Left lung (tissue), 10 donors: ENCODE data around the gene TOX2. TPM values are rescaled to one million over a fixed set of nuclear protein-coding genes. Genes with fewer than 3 reads are reported as not detected.

Source experiments
- ATAC-seq: fragments of 200-7000 bp; cut with Tn5 transposase; one replicate; pipeline ENCODE4 v1.9.1; 2020; ENCODE audit warnings: moderate library complexity
- DNase-seq, 4 donors: peaks; one replicate each; pipeline ENCODE4 v3.0.0-alpha.2; 2013 to 2020
- H3K27ac ChIP-seq, 2 donors: fragments of 200-600 bp; sonication (generic) in 1 of 2; one replicate each; pipeline versions ENCODE4 v1.5.0 to v1.8.0; 2020 to 2021
- H3K27me3 ChIP-seq, 2 donors: fragments of 200-600 bp; sonication (generic) in 1 of 2; one replicate each; pipeline versions ENCODE4 v1.5.0 to v1.8.0; 2020 to 2021
- H3K36me3 ChIP-seq, 2 donors: fragments of 200-600 bp; sonication (generic) in 1 of 2; one replicate each; pipeline versions ENCODE4 v1.5.0 to v1.8.0; 2020 to 2021
- H3K4me1 ChIP-seq, 2 donors: fragments of 200-600 bp; one replicate each; pipeline ENCODE4 v1.8.0; 2021
- H3K4me3 ChIP-seq, 2 donors: fragments of 200-600 bp; sonication (generic) in 1 of 2; one replicate each; pipeline versions ENCODE4 v1.5.0 to v1.8.0; 2020 to 2021; ENCODE audit warnings: mild to moderate bottlenecking in 1 of 2
- H3K9me3 ChIP-seq, 2 donors: fragments of 200-600 bp; sonication (generic) in 1 of 2; one replicate each; pipeline versions ENCODE4 v1.5.0 to v1.8.0; 2020 to 2021
- CTCF ChIP-seq, 2 donors: fragments of 200-600 bp; sonication (generic) in 1 of 2; IDR thresholded peaks; one replicate each; pipeline versions ENCODE4 v1.5.0 to v1.8.0; 2021; ENCODE audit warnings: antibody characterized with exemption in 2 of 2
- intact Hi-C, 2 donors: fragments of 100-400 bp; cut with DNase I; formaldehyde crosslinking; loops; one replicate each; pipeline versions ENCODE4 v1.11.2 to v1.14.2; 2022
- polyA plus RNA-seq, 6 donors: library from polyadenylated mRNA; unstranded; fragments of 120-200 nt; gene quantifications; one replicate each; pipeline ENCODE4 v1.2.1, GENCODE V29; 2013; ENCODE audit not compliant: insufficient read length in 6 of 6
- total RNA-seq, 2 donors: library from RNA; stranded (reverse); fragmentation: NEBNext Ultra II Directional; extraction: Animal tissue kit (Norgen Biotek cat#: 25700); gene quantifications; one replicate each; pipeline ENCODE4 v1.2.1, GENCODE V29; 2021
- donor health status: DM: no; HTN: yes; CAD: no.
- donor health status: DM: no; HTN: no; CAD: no.

TOX2 gene
- total and polyA plus RNA-seq, 8 donors, result 14.5 to 61.1 (median 41.3) TPM

GRCh38 chr20:44071526-44072111 lies 157.0 kb downstream of the TOX2 start:
- Histone ChIP-seq H3K27ac (no peak overlapping the region), H3K27me3 (no peaks in the 10 kb centered on the region), H3K4me3 (no peak overlapping the region), H3K36me3 (peaks cover 0 to 16% of the 10 kb centered on the region in 2 donors), H3K4me1 (peaks cover 0 to 49% of the 10 kb centered on the region in 2 donors), H3K9me3 (no peaks in the 10 kb centered on the region)
- TF ChIP-seq CTCF (IDR thresholded peaks at IDR 0.05), result no peak
- ATAC-seq (no peak), DNase-seq (peak in 1 of 4 donors; percentile 68)
- intact Hi-C loops, result loop anchor here in 1 of 2 donors (10.0 kb wide), 1 partner anchor 227 kb away; no protein-coding TSS in a partner anchor

GRCh38 chr20:44072384-44072783 lies 157.7 kb downstream of the TOX2 start:
- intact Hi-C loops, result loop anchor here in 1 of 2 donors (10.0 kb wide), 1 partner anchor 228 kb away; no protein-coding TSS in a partner anchor
- no peaks in the 10 kb centered on the region for H3K27me3 ChIP-seq
- H3K36me3 ChIP-seq, result peaks cover 0 to 8% of the 10 kb centered on the region in 2 donors
- no peak for TF ChIP-seq CTCF (IDR thresholded peaks at IDR 0.05)
- ATAC-seq (no peak), DNase-seq (no peak)
- no peaks in the 10 kb centered on the region for H3K9me3 ChIP-seq
- peaks cover 0 to 49% of the 10 kb centered on the region in 2 donors for H3K4me1 ChIP-seq
- peak overlapping the region in 1 of 2 donors; percentile 13 for H3K27ac ChIP-seq
- H3K4me3 ChIP-seq, result no peak overlapping the region

- H3K9me3 ChIP-seq, result no peaks in the 10 kb centered on the region
- peaks cover 0 to 49% of the 10 kb centered on the region in 2 donors for H3K4me1 ChIP-seq
- peak overlapping the region in 1 of 2 donors; percentile 13 for H3K27ac ChIP-seq
- no peaks in the 10 kb centered on the region for H3K27me3 ChIP-seq
- intact Hi-C loops, result loop anchor here in 1 of 2 donors (10.0 kb wide), 1 partner anchor 228 kb away; no protein-coding TSS in a partner anchor
- no peak overlapping the region for H3K4me3 ChIP-seq
- DNase-seq (peak in 1 of 4 donors; percentile 50), ATAC-seq (no peak)
- peaks cover 0 to under 1% of the 10 kb centered on the region in 2 donors for H3K36me3 ChIP-seq
- TF ChIP-seq CTCF (IDR thresholded peaks at IDR 0.05), result no peak
Measured at GRCh38 chr20:44073011-44073674, 158.5 kb downstream of the TOX2 start.

GRCh38 chr20:44073675-44074071 lies 159.0 kb downstream of the TOX2 start:
- H3K27ac ChIP-seq, result no peak overlapping the region
- H3K27me3 ChIP-seq, result no peaks in the 10 kb centered on the region
- H3K36me3 ChIP-seq, result no peaks in the 10 kb centered on the region
- ATAC-seq, result no peak
- intact Hi-C loops, result loop anchor here in 1 of 2 donors (10.0 kb wide), 1 partner anchor 229 kb away; no protein-coding TSS in a partner anchor
- H3K9me3 ChIP-seq, result no peaks in the 10 kb centered on the region
- TF ChIP-seq CTCF (IDR thresholded peaks at IDR 0.05), result no peak
- H3K4me1 ChIP-seq, result peaks cover 0 to 46% of the 10 kb centered on the region in 2 donors
- DNase-seq, result no peak
- H3K4me3 ChIP-seq, result no peak overlapping the region
